Measurements from ENCODE around the gene TEX55.
"Not testable (repeated sequence)": the region's sequence is repeated elsewhere in the genome, so short reads cannot be mapped to it uniquely, and the experiment has no call there.

TEX55 gene

DNA sequence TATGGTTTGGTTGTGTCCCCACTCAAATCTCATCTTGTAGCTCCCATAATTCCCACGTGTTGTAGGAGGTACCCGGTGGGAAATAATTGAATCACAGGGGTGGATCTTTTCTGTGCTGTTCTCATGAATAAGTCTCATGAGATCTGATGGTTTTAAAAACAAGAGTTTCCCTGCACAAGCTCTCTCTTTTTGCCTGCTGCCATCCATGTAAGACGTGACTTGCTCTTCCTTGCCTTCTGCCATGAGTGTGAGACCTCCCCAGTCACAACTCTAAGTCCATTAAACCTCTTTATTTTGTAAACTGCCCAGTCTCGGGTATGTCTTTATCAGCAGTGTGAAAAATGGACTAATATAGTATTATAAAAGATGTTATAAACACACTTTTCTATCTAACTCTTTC is 6.6 kb upstream of the TEX55 start:
- H3K9ac ChIP-seq (ENCODE audit: low read length); H3K36me3 ChIP-seq (ENCODE audit: control insufficient read depth, insufficient read depth, low read length); H3K9me3 ChIP-seq (ENCODE audit: control insufficient read depth, low read length); H3K4me3 ChIP-seq (ENCODE audit: low read length); H3K27me3 ChIP-seq (ENCODE audit: control insufficient read depth, insufficient read depth, low read length); H3K4me1 ChIP-seq (ENCODE audit: control insufficient read depth, insufficient read depth, low read length): not testable (repeated sequence)

DNA sequence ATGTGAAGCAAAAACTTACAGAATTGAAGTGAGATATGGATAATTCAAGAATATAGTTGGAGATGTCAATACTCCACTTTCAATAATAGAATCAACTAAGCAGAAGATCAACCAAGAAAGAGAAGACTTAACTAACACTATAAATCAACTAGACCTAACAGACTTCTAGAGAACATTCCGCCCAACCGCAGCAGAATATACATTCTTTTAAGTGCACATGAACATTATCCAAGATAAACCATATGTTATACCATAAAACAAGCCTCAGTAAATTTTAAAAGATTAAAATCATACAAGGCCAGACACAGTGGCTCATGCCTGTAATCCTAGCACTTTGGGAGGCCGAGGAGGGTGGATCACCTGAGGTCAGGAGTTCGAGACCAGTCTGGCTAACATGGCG is 5.5 kb upstream of the TEX55 start:
- H3K36me3 ChIP-seq (ENCODE audit: control insufficient read depth, insufficient read depth, low read length): no peaks in the 10 kb centered on the region

DNA sequence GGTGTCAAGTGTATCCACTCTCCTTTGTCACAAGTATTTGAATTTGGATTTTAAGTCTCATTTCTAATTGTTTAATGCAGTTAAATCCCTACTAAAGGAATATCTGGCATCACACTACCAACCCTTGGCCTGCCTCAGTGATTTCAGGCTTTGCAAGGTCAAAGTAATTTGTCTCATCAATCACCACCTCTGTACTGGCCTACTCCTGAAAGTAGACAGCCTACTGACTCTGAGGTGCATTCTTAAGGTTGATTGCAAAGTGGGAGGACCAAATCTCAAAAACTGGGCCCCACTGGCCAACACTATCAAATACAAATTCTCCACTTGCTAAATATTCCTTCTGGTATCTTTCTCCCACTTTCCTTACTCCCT is 851 bp upstream of the TEX55 start:
- Histone ChIP-seq H3K9me3 (ENCODE audit: control insufficient read depth, low read length) (no peaks in the 10 kb centered on the region), H3K9ac (ENCODE audit: low read length) (no peak overlapping the region), H3K36me3 (ENCODE audit: control insufficient read depth, insufficient read depth, low read length) (no peaks in the 10 kb centered on the region), H3K4me1 (ENCODE audit: control insufficient read depth, insufficient read depth, low read length) (peaks cover 11% of the 10 kb centered on the region), H3K4me3 (ENCODE audit: low read length) (no peak overlapping the region), H3K27me3 (ENCODE audit: control insufficient read depth, insufficient read depth, low read length) (no peaks in the 10 kb centered on the region)

More for the DNA sequence above, 5.5 kb upstream of the TEX55 start:
- Histone ChIP-seq H3K4me3 (ENCODE audit: low read length) (no peak overlapping the region), H3K27me3 (ENCODE audit: control insufficient read depth, insufficient read depth, low read length) (no peaks in the 10 kb centered on the region), H3K9me3 (ENCODE audit: control insufficient read depth, low read length) (no peaks in the 10 kb centered on the region), H3K4me1 (ENCODE audit: control insufficient read depth, insufficient read depth, low read length) (peaks cover 5% of the 10 kb centered on the region), H3K9ac (ENCODE audit: low read length) (no peak overlapping the region)

DNA sequence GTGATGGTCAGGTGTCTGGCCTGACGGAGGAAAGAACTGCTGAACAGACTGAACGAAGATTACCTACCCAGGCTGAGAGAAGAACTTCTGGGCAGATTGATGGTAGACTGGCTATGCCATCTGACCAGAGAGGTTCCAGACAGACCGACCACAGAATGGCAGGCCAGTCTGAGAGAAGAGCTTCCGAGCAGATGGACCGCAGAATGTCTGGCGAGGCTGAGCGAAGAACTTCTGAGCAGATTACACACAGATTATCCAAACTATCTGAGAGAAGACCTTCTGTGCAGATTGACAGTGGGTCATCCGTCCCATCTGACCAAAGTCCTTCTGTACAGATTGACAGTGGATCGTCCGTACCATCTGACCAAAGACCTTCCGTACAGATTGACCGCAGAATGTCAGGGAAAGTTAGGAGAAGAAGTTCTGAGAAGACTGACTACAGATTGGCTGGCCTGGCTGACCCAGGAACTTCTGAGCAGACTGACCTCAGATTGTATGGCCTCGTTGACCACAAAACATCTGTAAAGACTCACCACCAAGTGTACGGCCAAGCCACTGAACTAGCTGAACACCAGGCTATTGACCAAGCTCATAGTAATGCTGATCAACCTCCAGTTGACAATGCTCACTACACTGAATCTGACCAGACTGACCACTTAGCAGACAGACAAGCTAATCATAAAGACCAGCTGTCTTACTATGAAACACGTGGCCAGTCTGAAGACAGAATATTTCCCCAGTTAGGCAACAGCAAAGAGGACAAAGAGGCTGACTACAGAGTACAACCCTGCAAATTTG is 812 bp downstream of the TEX55 start:
- Histone ChIP-seq H3K4me3 (ENCODE audit: low read length) (no peak overlapping the region), H3K9ac (ENCODE audit: low read length) (no peak overlapping the region), H3K9me3 (ENCODE audit: control insufficient read depth, low read length) (no peaks in the 10 kb centered on the region), H3K4me1 (ENCODE audit: control insufficient read depth, insufficient read depth, low read length) (peaks cover 11% of the 10 kb centered on the region), H3K36me3 (ENCODE audit: control insufficient read depth, insufficient read depth, low read length) (no peaks in the 10 kb centered on the region), H3K27me3 (ENCODE audit: control insufficient read depth, insufficient read depth, low read length) (no peaks in the 10 kb centered on the region)

DNA sequence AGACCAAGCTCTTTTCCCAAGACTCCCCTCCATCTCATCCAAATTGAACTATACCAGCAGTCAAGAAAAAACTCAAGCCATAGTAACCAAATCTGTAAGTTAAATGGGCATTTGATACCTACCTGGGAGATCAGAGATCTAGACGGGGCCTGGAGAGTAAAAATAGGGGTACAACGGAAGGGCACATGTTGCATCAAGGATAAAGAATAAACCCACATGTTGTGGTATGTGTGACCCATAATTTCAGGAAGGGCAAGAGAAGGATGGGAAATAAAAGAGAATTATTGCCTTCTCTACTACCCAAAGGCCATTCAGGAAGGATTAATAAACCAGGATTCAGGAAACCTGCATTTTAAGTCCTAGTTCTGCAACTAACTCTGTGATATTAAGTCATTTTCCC is 1.5 kb downstream of the TEX55 start:
- Histone ChIP-seq H3K9me3 (ENCODE audit: control insufficient read depth, low read length) (no peaks in the 10 kb centered on the region), H3K4me1 (ENCODE audit: control insufficient read depth, insufficient read depth, low read length) (peaks cover 11% of the 10 kb centered on the region), H3K9ac (ENCODE audit: low read length) (no peak overlapping the region), H3K36me3 (ENCODE audit: control insufficient read depth, insufficient read depth, low read length) (no peaks in the 10 kb centered on the region), H3K4me3 (ENCODE audit: low read length) (no peak overlapping the region), H3K27me3 (ENCODE audit: control insufficient read depth, insufficient read depth, low read length) (no peaks in the 10 kb centered on the region)

DNA sequence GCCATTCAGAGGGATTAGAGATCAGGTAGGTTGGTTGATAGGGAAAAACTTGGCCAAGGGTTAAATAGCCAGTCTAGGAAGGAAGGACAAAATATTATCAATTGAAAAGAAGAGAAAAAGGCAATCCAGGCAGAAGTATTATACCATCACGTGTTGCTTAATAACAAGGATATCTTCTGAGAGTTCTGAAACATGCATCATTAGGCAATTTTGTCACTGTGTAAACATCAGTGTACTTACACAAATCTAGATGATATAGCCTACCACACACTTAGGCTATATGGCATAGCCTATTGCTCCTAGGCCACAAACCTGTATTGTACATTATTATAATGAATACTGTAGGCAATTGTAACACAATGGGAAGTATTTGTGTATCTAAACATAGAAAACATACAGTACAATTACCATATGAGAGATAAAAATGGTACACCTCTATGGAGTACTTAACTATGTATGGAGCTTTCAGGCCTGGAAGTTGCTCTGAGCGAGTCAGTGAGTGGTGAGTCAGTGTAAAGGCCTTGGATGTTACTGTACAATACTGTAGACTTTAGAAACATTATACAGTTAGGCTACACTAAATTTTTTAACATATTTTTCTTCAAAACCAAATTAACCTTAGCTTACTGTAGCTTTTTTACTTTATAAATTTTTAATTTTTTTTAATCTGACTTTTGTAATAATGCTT is 2.7 kb downstream of the TEX55 start:
- Histone ChIP-seq H3K9me3 (ENCODE audit: control insufficient read depth, low read length) (no peaks in the 10 kb centered on the region), H3K9ac (ENCODE audit: low read length) (no peak overlapping the region), H3K4me3 (ENCODE audit: low read length) (no peak overlapping the region)

DNA sequence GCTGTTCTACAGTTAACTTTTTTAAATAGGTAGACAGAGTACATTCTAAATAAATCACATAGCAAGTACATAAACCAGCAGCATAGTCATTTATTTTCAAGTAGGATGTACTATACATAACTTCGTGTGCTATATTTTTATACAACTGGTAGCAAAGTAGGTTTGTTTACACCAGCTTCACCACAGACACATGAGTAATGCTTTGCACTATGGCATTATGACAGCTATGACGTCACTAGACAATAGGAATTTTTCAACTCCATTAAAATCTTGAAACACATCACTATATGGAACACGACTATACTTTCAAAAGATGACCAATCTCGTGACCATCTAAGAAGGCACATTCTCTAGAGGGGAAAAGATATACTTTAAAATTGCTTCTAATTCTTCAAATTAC is 3.5 kb downstream of the TEX55 start:
- no peaks in the 10 kb centered on the region for H3K36me3 ChIP-seq (ENCODE audit: control insufficient read depth, insufficient read depth, low read length)
- H3K9me3 ChIP-seq (ENCODE audit: control insufficient read depth, low read length): no peaks in the 10 kb centered on the region
- H3K4me1 ChIP-seq (ENCODE audit: control insufficient read depth, insufficient read depth, low read length): peaks cover 11% of the 10 kb centered on the region
- no peak overlapping the region for H3K9ac ChIP-seq (ENCODE audit: low read length)
- no peak overlapping the region for H3K4me3 ChIP-seq (ENCODE audit: low read length)
- no peaks in the 10 kb centered on the region for H3K27me3 ChIP-seq (ENCODE audit: control insufficient read depth, insufficient read depth, low read length)

More for the DNA sequence above, 2.7 kb downstream of the TEX55 start:
- Histone ChIP-seq H3K36me3 (ENCODE audit: control insufficient read depth, insufficient read depth, low read length) (no peaks in the 10 kb centered on the region), H3K4me1 (ENCODE audit: control insufficient read depth, insufficient read depth, low read length) (peaks cover 11% of the 10 kb centered on the region), H3K27me3 (ENCODE audit: control insufficient read depth, insufficient read depth, low read length) (no peaks in the 10 kb centered on the region)

DNA sequence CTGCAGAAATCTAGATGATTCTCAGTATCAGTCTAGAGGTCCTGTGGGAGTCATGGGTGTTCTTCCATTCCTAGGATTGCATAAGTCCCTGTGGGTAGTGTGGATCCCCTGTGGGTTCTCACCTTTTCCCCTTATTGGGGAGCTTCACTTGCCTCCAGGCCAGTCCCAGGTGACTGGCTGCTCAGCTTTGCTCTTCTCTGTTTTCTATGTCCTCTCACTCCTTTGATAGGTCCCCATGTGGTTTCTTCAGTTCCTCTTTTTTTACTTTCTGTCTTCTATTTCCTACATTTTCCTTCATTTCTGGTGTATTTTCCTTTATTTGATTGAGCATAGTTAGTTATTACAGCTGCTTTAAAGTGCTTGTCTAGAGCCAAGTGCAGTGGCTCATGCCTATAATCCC is 10.9 kb downstream of the TEX55 start:
- H3K9me3 ChIP-seq (ENCODE audit: control insufficient read depth, low read length): no peaks in the 10 kb centered on the region
- H3K27me3 ChIP-seq (ENCODE audit: control insufficient read depth, insufficient read depth, low read length): no peaks in the 10 kb centered on the region
- H3K36me3 ChIP-seq (ENCODE audit: control insufficient read depth, insufficient read depth, low read length): no peaks in the 10 kb centered on the region
- no peak overlapping the region for H3K4me3 ChIP-seq (ENCODE audit: low read length)
- no peaks in the 10 kb centered on the region for H3K4me1 ChIP-seq (ENCODE audit: control insufficient read depth, insufficient read depth, low read length)
- H3K9ac ChIP-seq (ENCODE audit: low read length): no peak overlapping the region

DNA sequence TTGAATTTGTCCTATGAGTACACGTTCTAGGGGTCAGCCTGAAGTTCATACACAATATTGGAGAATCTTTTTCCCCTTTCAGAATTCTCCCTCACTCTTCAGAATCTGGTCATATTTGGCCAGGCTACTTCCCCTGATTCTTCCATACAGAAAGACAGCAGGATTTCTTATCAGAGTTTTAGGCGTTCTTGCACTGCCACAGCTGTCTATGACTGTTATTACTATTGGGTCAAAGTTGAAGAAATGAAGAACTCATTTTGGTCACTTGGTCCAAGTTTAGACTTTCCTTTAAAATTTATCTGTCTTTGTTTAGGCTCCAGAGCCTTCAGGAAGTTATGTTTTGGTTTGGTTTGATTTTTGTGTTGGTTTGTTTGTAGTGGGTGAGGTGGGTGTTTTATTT is 12.0 kb downstream of the TEX55 start:
- H3K27me3 ChIP-seq (ENCODE audit: control insufficient read depth, insufficient read depth, low read length): no peaks in the 10 kb centered on the region

DNA sequence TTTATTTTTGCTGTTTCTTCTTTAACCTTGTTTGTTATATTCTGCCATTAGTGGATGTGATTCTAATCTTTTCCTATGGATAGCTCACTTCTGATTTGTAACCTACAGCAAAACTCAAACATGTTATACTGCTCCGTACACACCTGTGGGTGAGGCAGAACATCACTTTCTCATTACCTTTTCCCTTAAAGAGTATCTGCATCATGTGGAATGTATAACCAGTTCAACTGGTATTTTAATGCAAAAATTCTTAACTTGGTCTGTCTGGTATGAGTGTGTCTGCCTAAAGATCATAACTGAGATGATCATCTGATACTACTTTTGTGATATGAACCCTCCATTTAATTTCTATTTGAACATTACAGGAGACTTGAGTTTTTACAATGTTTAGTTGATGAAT is 14.4 kb downstream of the TEX55 start:
- H3K4me3 ChIP-seq (ENCODE audit: low read length): no peak overlapping the region
- no peak overlapping the region for H3K9ac ChIP-seq (ENCODE audit: low read length)
- no peaks in the 10 kb centered on the region for H3K36me3 ChIP-seq (ENCODE audit: control insufficient read depth, insufficient read depth, low read length)
- no peaks in the 10 kb centered on the region for H3K9me3 ChIP-seq (ENCODE audit: control insufficient read depth, low read length)
- H3K4me1 ChIP-seq (ENCODE audit: control insufficient read depth, insufficient read depth, low read length): no peaks in the 10 kb centered on the region
- no peaks in the 10 kb centered on the region for H3K27me3 ChIP-seq (ENCODE audit: control insufficient read depth, insufficient read depth, low read length)

More for the DNA sequence above, 12.0 kb downstream of the TEX55 start:
- H3K9ac ChIP-seq (ENCODE audit: low read length): no peak overlapping the region
- no peaks in the 10 kb centered on the region for H3K9me3 ChIP-seq (ENCODE audit: control insufficient read depth, low read length)
- no peaks in the 10 kb centered on the region for H3K4me1 ChIP-seq (ENCODE audit: control insufficient read depth, insufficient read depth, low read length)
- H3K4me3 ChIP-seq (ENCODE audit: low read length): no peak overlapping the region
- H3K36me3 ChIP-seq (ENCODE audit: control insufficient read depth, insufficient read depth, low read length): no peaks in the 10 kb centered on the region

DNA sequence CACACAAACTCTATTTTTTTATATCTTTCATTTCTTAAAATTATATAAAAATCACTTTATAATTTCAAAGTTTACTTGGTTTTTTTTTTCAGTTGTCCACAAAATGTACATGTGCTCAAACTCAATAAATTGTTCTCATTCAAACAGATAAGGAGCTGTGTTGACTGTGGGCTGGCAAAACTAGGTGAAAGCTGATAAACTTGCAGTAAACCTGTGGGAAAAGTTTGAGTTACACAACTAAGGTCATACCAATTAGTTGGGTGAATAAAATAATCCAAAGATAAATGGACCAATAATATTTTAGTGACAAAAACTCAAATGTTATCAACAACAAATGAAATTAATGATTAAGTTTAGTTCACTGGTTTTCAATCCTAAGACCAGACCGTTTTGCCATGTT is 14.8 kb downstream of the TEX55 start:
- no peaks in the 10 kb centered on the region for H3K27me3 ChIP-seq (ENCODE audit: control insufficient read depth, insufficient read depth, low read length)
- no peak overlapping the region for H3K9ac ChIP-seq (ENCODE audit: low read length)
- no peaks in the 10 kb centered on the region for H3K9me3 ChIP-seq (ENCODE audit: control insufficient read depth, low read length)
- no peak overlapping the region for H3K4me3 ChIP-seq (ENCODE audit: low read length)
- H3K36me3 ChIP-seq (ENCODE audit: control insufficient read depth, insufficient read depth, low read length): no peaks in the 10 kb centered on the region
- no peaks in the 10 kb centered on the region for H3K4me1 ChIP-seq (ENCODE audit: control insufficient read depth, insufficient read depth, low read length)

DNA sequence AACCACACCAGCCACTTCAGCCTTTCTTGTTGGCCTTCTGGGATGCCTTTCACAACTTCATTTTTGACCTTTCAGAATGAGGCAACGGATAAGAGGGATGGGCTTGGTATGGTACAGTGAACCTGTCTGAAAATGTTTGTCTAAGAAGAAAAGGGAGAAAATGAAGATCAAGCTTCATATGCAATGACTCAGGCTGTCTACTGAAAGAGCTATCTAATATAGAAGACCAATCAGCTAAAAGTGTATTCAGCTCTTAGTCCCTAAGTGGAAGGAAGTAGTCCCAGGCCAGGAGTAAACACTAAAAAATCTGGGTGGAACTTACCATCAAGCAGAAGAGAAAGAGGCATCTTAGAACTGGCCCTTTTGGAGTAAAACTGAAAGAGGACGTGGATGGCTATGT is 15.3 kb downstream of the TEX55 start:
- H3K4me1 ChIP-seq (ENCODE audit: control insufficient read depth, insufficient read depth, low read length): no peaks in the 10 kb centered on the region
- no peak overlapping the region for H3K9ac ChIP-seq (ENCODE audit: low read length)
- no peaks in the 10 kb centered on the region for H3K27me3 ChIP-seq (ENCODE audit: control insufficient read depth, insufficient read depth, low read length)
- no peak overlapping the region for H3K4me3 ChIP-seq (ENCODE audit: low read length)
- H3K36me3 ChIP-seq (ENCODE audit: control insufficient read depth, insufficient read depth, low read length): no peaks in the 10 kb centered on the region
- H3K9me3 ChIP-seq (ENCODE audit: control insufficient read depth, low read length): no peaks in the 10 kb centered on the region

Measured in mucosa of stomach (tissue), 1 donor.